Endothelial cell of umbilical vein (primary cell): Measurements from ENCODE around the gene RBMS1. TPM values are rescaled to one million over a fixed set of nuclear protein-coding genes. Genes with fewer than 3 reads are reported as not detected.

Experiments used
- BruUV-seq: library from RNA; stranded (reverse); fragments of 400-500 nt; replicated peaks from 2 replicates; lab custom pipeline; 2021; lab: Mats Ljungman, UMichigan
- CTCF ChIA-PET: fragments of 300-600, 350-600 bp; sonication (Branson Sonifier 250); formaldehyde crosslinking; loops from one replicate; lab custom pipeline; 2021; ENCODE audit warnings: antibody characterized with exemption, inconsistent platforms; lab: Charles Lee
- POLR2A ChIA-PET: fragments of 300-600, 350-600 bp; sonication (Branson Sonifier 250); formaldehyde crosslinking; loops from one replicate; lab custom pipeline; 2021; ENCODE audit warnings: antibody characterized with exemption, inconsistent platforms; lab: Charles Lee
- DNase-seq: peaks from one replicate; pipeline ENCODE4 v3.0.0-alpha.2; 2011; ENCODE audit warnings: low read depth, low spot score
- FAIRE-seq: peaks from 2 replicates; lab custom pipeline; 2011; peaks lifted over from hg19 to GRCh38; lab: Jason Lieb, UNC
- H2AFZ ChIP-seq: 2 replicates; pipeline ENCODE4 v1.6.0; 2012; ENCODE audit warnings: low read depth, low read length, control low read depth, inconsistent platforms
- H3K27ac ChIP-seq: 2 replicates; pipeline ENCODE4 v1.5.1; 2011; ENCODE audit warnings: low read depth, mild to moderate bottlenecking, control low read depth, low read length, moderate library complexity; ENCODE audit not compliant: insufficient read depth
- H3K27me3 ChIP-seq, 2 experiments: 2 replicates each; pipeline versions ENCODE4 v1.6.0 to v1.6.1; 2011; ENCODE audit warnings: low read length in 2 of 2, mixed read lengths in 1 of 2; ENCODE audit not compliant: control insufficient read depth in 2 of 2, insufficient read depth in 2 of 2
- H3K36me3 ChIP-seq, 2 experiments: 2 replicates in 1 of 2; 3 replicates in 1 of 2; pipeline ENCODE4 v1.5.1; 2011; ENCODE audit warnings: low read length in 2 of 2, mild to moderate bottlenecking in 1 of 2, moderate library complexity in 1 of 2; ENCODE audit not compliant: control insufficient read depth in 2 of 2, insufficient read depth in 2 of 2; ENCODE audit errors: extremely low read depth in 1 of 2
- H3K4me1 ChIP-seq: 3 replicates; pipeline ENCODE4 v1.5.1; 2011; ENCODE audit warnings: mild to moderate bottlenecking, low read length; ENCODE audit not compliant: control insufficient read depth, insufficient read depth; ENCODE audit errors: extremely low read depth
- H3K4me2 ChIP-seq: 2 replicates; pipeline ENCODE4 v1.6.1; 2011; ENCODE audit warnings: low read length, control low read depth, mixed read lengths; ENCODE audit not compliant: insufficient read depth
- H3K4me3 ChIP-seq, 3 experiments: fragments of 200-600 bp in 1 of 3; sonication (generic), shearing (Covaris generic) in 1 of 3; replicated peaks in 1 of 3; 2 replicates each; pipeline ENCODE4 v1.5.1; 2011 to 2016; ENCODE audit warnings: control low read depth in 3 of 3, low read length in 3 of 3, mild to moderate bottlenecking in 2 of 3, inconsistent platforms in 1 of 3, low read depth in 1 of 3, moderate library complexity in 1 of 3; ENCODE audit not compliant: insufficient read depth in 1 of 3
- H3K79me2 ChIP-seq: 2 replicates; pipeline ENCODE4 v1.6.0; 2012; ENCODE audit warnings: low read length, inconsistent platforms; ENCODE audit not compliant: control insufficient read depth, insufficient read depth
- H3K9ac ChIP-seq: replicated peaks from 2 replicates; pipeline ENCODE3; 2011; ENCODE audit warnings: low read length, control low read depth; ENCODE audit not compliant: insufficient read depth; ENCODE audit errors: extremely low read depth
- H3K9me1 ChIP-seq: replicated peaks from 3 replicates; pipeline ENCODE4 v1.6.0; 2011; ENCODE audit warnings: mild to moderate bottlenecking, low read length; ENCODE audit not compliant: control insufficient read depth, insufficient read depth; ENCODE audit errors: extremely low read depth
- H3K9me3 ChIP-seq: replicated peaks from 2 replicates; pipeline ENCODE4 v1.5.1; 2012; ENCODE audit warnings: low read length, inconsistent platforms; ENCODE audit not compliant: control insufficient read depth, insufficient read depth
- H4K20me1 ChIP-seq: replicated peaks from 2 replicates; pipeline ENCODE3; 2011; ENCODE audit warnings: mild to moderate bottlenecking, low read length; ENCODE audit not compliant: control insufficient read depth, insufficient read depth; ENCODE audit errors: extremely low read depth
- EZH2 ChIP-seq: IDR thresholded peaks from 2 replicates; pipeline ENCODE4 v1.6.1; 2012; ENCODE audit warnings: borderline replicate concordance, low read depth, mild to moderate bottlenecking, moderate library complexity, low read length, inconsistent platforms; ENCODE audit not compliant: severe bottlenecking
- FOS ChIP-seq: IDR thresholded peaks from 2 replicates; pipeline ENCODE4 v1.6.1; 2011; ENCODE audit warnings: mild to moderate bottlenecking, low read length, moderate library complexity, borderline replicate concordance; ENCODE audit not compliant: insufficient read depth
- GATA2 ChIP-seq: IDR thresholded peaks from 2 replicates; pipeline ENCODE4 v1.7.0; 2011; ENCODE audit warnings: low read depth, mild to moderate bottlenecking, moderate library complexity, mixed read lengths, low read length; ENCODE audit not compliant: insufficient read length, insufficient read depth
- JUN ChIP-seq: IDR thresholded peaks from 2 replicates; pipeline ENCODE4 v1.6.1; 2011; ENCODE audit warnings: borderline replicate concordance, low read depth; ENCODE audit not compliant: insufficient read length, insufficient read depth
- MYC ChIP-seq: IDR thresholded peaks from one replicate; pipeline ENCODE4 v1.6.1; 2011; ENCODE audit warnings: mild to moderate bottlenecking, low read depth, low read length
- POLR2A ChIP-seq: IDR thresholded peaks from 2 replicates; pipeline ENCODE4 v1.6.1; 2012; ENCODE audit warnings: low read depth, mild to moderate bottlenecking, control low read depth, low read length
- POLR2AphosphoS5 ChIP-seq: IDR thresholded peaks from 2 replicates; pipeline ENCODE4 v1.6.1; 2012; ENCODE audit warnings: low read depth, mild to moderate bottlenecking, control low read depth, low read length, moderate library complexity; ENCODE audit not compliant: insufficient read depth
- dilution Hi-C: fragments of 300-500 bp; cut with MboI; formaldehyde crosslinking; loops from one replicate; pipeline ENCODE4 v1.15.0; 2019; ENCODE audit warnings: low sequenced_read_pairs; ENCODE audit not compliant: extremely low pct_ligation_motif_present
- intact Hi-C: fragments of 100-400 bp; cut with micrococcal nuclease; formaldehyde crosslinking; loops from one replicate; pipeline ENCODE4 v1.10.0; 2022
- polyA plus RNA-seq, 4 experiments: library from polyadenylated mRNA; depleted of rRNA in 3 of 4; stranded (reverse) in 3 of 4; unstranded in 1 of 4; fragments of >200 nt; gene quantifications; 2 replicates each; pipeline versions ENCODE4 v1.2.1 to v1.2.3, GENCODE V29; 2011 to 2012; ENCODE audit warnings: missing spikeins in 1 of 4
- total RNA-seq: library from RNA; stranded (reverse); gene quantifications from 2 replicates; pipeline ENCODE4 v1.2.3, GENCODE V29; 2021
- TF ChIP-seq, protein P1 (sequence below): IDR thresholded peaks from 2 replicates; pipeline ENCODE4 v1.6.1; 2011; ENCODE audit not compliant: insufficient read depth, insufficient read length
- TF ChIP-seq, protein P2 (sequence below), 2 donors: IDR thresholded peaks; 1 replicate in 1 of 2; 2 replicates in 1 of 2; pipeline ENCODE4 v1.5.1; 2011; ENCODE audit warnings: low read length in 2 of 2, mild to moderate bottlenecking in 2 of 2, moderate library complexity in 2 of 2, control low read depth in 1 of 2, inconsistent platforms in 1 of 2, low read depth in 1 of 2; ENCODE audit not compliant: insufficient read depth in 1 of 2; ENCODE audit errors: extremely low read depth in 1 of 2

RBMS1 gene
- total and polyA plus RNA-seq, 2 donors (not counting 3 experiments of a cell fraction or from before 2014, with no cell fraction given): 60.0 to 93.3 TPM

DNA sequence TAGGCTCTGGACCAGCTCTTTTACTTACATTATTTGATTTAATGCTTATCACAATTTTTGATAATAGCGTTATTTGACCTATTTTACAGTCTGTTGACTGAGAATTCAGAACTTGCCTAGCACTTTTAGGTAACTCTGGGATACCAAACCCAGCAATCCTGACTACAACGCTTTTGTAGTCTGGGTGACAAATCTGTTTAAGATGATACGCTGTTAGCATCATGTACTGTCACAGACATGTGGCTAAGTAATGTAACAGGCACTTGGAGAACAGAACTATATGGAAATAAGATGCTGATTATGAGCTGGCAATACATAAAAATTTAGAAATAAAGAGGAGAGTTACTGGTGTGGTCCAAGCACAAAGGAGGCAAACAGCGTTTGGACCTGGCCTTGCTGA is 130.6 kb downstream of the RBMS1 start:
- no peak overlapping the region for H3K4me2 ChIP-seq
- TF ChIP-seq, protein P1, sequence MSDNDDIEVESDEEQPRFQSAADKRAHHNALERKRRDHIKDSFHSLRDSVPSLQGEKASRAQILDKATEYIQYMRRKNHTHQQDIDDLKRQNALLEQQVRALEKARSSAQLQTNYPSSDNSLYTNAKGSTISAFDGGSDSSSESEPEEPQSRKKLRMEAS: no peak
- TF ChIP-seq POLR2A: no peak
- no peaks in the 10 kb centered on the region for H3K9me3 ChIP-seq
- peaks cover 4% of the 10 kb centered on the region for H3K4me1 ChIP-seq
- H3K27ac ChIP-seq: no peak overlapping the region
- no peak overlapping the region for H3K4me3 ChIP-seq
- DNase-seq: no peak
- H3K27me3 ChIP-seq: no peaks in the 10 kb centered on the region
- dilution Hi-C loops: no loop called here
- no TSS peak for BruUV-seq
- H3K9me1 ChIP-seq: no peaks in the 10 kb centered on the region
- intact Hi-C loops: no loop called here
- POLR2A ChIA-PET: no interaction called here
- peaks cover 2% of the 10 kb centered on the region for H4K20me1 ChIP-seq
- CTCF ChIA-PET: interaction anchor here (1.2 to 1.6 kb wide), 4 partner anchors 9 to 39 kb away, joined by 3 to 8 read pairs (median 4); no protein-coding TSS in a partner anchor
- no peak overlapping the region for H3K9ac ChIP-seq
- H3K79me2 ChIP-seq: peaks cover 97% of the 10 kb centered on the region
- no peak overlapping the region for H2AFZ ChIP-seq
- no peak for FAIRE-seq
- H3K36me3 ChIP-seq: peaks cover 4 to 14% of the 10 kb centered on the region in 2 experiments

DNA sequence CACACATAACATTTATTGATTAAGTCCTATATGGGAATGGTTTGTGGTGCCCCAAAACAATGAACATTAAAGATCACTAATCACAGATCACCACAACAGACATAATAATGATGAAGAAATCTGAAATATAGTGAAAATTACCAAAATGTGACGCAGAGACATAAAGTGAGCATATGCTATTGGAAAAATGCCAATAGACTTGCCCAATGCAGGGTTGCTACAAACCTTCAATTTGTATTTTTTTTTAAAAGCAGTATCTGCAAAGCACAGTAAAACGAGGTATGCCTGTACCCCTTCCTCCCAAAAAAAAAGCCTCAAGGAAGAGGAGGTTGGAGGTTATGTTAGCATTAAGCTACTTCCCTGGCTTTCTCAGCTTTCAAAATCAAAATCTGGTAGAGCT is 131.1 kb downstream of the RBMS1 start:
- Histone ChIP-seq H2AFZ (no peak overlapping the region), H3K9me1 (no peaks in the 10 kb centered on the region), H3K79me2 (peaks cover 97% of the 10 kb centered on the region), H3K9me3 (no peaks in the 10 kb centered on the region), H3K9ac (no peak overlapping the region), H3K4me2 (no peak overlapping the region), H3K4me1 (no peaks in the 10 kb centered on the region), H3K27me3 (no peaks in the 10 kb centered on the region), H3K36me3 (peaks cover 4 to 16% of the 10 kb centered on the region in 2 experiments), H3K4me3 (no peak overlapping the region), H4K20me1 (peaks cover 2% of the 10 kb centered on the region), H3K27ac (no peak overlapping the region)
- no TSS peak for BruUV-seq
- ChIA-PET POLR2A (no interaction called here), CTCF (interaction anchor here (1.2 to 1.6 kb wide), 4 partner anchors 9 to 38 kb away, joined by 3 to 8 read pairs (median 4); no protein-coding TSS in a partner anchor)
- no peak for DNase-seq
- intact Hi-C loops (no loop called here), dilution Hi-C loops (no loop called here)
- FAIRE-seq: no peak
- TF ChIP-seq FOS (no peak), GATA2 (no peak), MYC (no peak), EZH2 (no peak), POLR2A (no peak), JUN (no peak), POLR2AphosphoS5 (no peak)
- TF ChIP-seq, protein P1: no peak
- TF ChIP-seq, protein P2, sequence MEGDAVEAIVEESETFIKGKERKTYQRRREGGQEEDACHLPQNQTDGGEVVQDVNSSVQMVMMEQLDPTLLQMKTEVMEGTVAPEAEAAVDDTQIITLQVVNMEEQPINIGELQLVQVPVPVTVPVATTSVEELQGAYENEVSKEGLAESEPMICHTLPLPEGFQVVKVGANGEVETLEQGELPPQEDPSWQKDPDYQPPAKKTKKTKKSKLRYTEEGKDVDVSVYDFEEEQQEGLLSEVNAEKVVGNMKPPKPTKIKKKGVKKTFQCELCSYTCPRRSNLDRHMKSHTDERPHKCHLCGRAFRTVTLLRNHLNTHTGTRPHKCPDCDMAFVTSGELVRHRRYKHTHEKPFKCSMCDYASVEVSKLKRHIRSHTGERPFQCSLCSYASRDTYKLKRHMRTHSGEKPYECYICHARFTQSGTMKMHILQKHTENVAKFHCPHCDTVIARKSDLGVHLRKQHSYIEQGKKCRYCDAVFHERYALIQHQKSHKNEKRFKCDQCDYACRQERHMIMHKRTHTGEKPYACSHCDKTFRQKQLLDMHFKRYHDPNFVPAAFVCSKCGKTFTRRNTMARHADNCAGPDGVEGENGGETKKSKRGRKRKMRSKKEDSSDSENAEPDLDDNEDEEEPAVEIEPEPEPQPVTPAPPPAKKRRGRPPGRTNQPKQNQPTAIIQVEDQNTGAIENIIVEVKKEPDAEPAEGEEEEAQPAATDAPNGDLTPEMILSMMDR (IDR thresholded peaks at IDR 0.05; ENCODE audit: extremely low read depth in 1 of 2, insufficient read depth in 1 of 2, low read depth in 1 of 2, low read length in 2 of 2): no peak
